GOT3 (cell line): ENCODE data around the gene CRLF3.
"Not testable (repeated sequence)": the region's sequence is repeated elsewhere in the genome, so short reads cannot be mapped to it uniquely, and the experiment has no call there.

ENCODE experiments used
- DNase-seq: peaks from one replicate; lab custom pipeline; 2025; ENCODE audit warnings: mixed read lengths; lab: John Stamatoyannopoulos, UW

Gene CRLF3

GRCh38 chr17:30814860-30815259 lies 9.6 kb downstream of the CRLF3 start:
- DNase-seq, result not testable (repeated sequence)

- DNase-seq, result not testable (repeated sequence)
Observed at GRCh38 chr17:30814236-30814635, 10.3 kb downstream of the CRLF3 start.

- no peak for DNase-seq
Observed at GRCh38 chr17:30812218-30813177, 12.0 kb downstream of the CRLF3 start.

GRCh38 chr17:30809867-30810266 lies 14.6 kb downstream of the CRLF3 start:
- DNase-seq, result no peak

GRCh38 chr17:30808785-30809286 lies 15.7 kb downstream of the CRLF3 start:
- DNase-seq, result no peak

- no peak for DNase-seq
Observed at GRCh38 chr17:30807896-30808295, 16.6 kb downstream of the CRLF3 start.

GRCh38 chr17:30805944-30806456 lies 18.5 kb downstream of the CRLF3 start:
- DNase-seq, result no peak

GRCh38 chr17:30801671-30802070 lies 22.8 kb downstream of the CRLF3 start:
- no peak for DNase-seq

GRCh38 chr17:30796016-30796415 lies 28.5 kb downstream of the CRLF3 start:
- no peak for DNase-seq

- DNase-seq, result no peak
Observed at GRCh38 chr17:30794372-30794771, 30.1 kb downstream of the CRLF3 start.

- DNase-seq, result no peak
Observed at GRCh38 chr17:30793282-30793977, 31.1 kb downstream of the CRLF3 start.

GRCh38 chr17:30790279-30790678 lies 34.2 kb downstream of the CRLF3 start:
- DNase-seq, result no peak

- no peak for DNase-seq
Observed at GRCh38 chr17:30788918-30789317, 35.6 kb downstream of the CRLF3 start.

- DNase-seq, result no peak
Observed at GRCh38 chr17:30782206-30782605, 42.3 kb downstream of the CRLF3 start.

- no peak for DNase-seq
Observed at GRCh38 chr17:30780343-30780742, 44.1 kb downstream of the CRLF3 start.

- DNase-seq, result not testable (repeated sequence)
Observed at GRCh38 chr17:30768771-30769170, 55.7 kb downstream of the CRLF3 start.

GRCh38 chr17:30767641-30768404 lies 56.7 kb downstream of the CRLF3 start:
- DNase-seq, result not testable (repeated sequence)

- DNase-seq, result no peak
Observed at GRCh38 chr17:30761060-30761459, 63.4 kb downstream of the CRLF3 start.

GRCh38 chr17:30753291-30753690 lies 71.2 kb downstream of the CRLF3 start:
- DNase-seq, result not testable (repeated sequence)

GRCh38 chr17:30750982-30751381 lies 73.5 kb downstream of the CRLF3 start:
- DNase-seq, result not testable (repeated sequence)

GRCh38 chr17:30747621-30748020 lies 76.9 kb downstream of the CRLF3 start:
- not testable (repeated sequence) for DNase-seq

- not testable (repeated sequence) for DNase-seq
Observed at GRCh38 chr17:30742669-30743068, 81.8 kb downstream of the CRLF3 start.
